PC-3 (cell line): ENCODE results near the gene EIF2S2. TPM values are rescaled to one million over a fixed set of nuclear protein-coding genes. Genes with fewer than 3 reads are reported as not detected.

Experiments
- ATAC-seq: fragments of 200-7000 bp; cut with Tn5 transposase; 2 replicates; pipeline ENCODE4 v1.9.1; 2020; ENCODE audit warnings: mild to moderate bottlenecking, moderate library complexity
- BruUV-seq: library from RNA; stranded (reverse); fragments of 400-500 nt; replicated peaks from 2 replicates; lab custom pipeline; 2021; lab: Mats Ljungman, UMichigan
- CTCF ChIA-PET: fragments of 300-600 bp; sonication (Branson Sonifier 250); formaldehyde crosslinking; loops from one replicate; lab custom pipeline; 2022; ENCODE audit warnings: antibody characterized with exemption; lab: Charles Lee
- POLR2A ChIA-PET: fragments of 300-600 bp; sonication (Branson Sonifier 250); formaldehyde crosslinking; loops from one replicate; lab custom pipeline; 2022; ENCODE audit warnings: antibody characterized with exemption; ENCODE audit not compliant: unreplicated experiment; lab: Charles Lee
- DNase-seq: peaks from one replicate; pipeline ENCODE4 v3.0.0-alpha.2; 2015
- H2AFZ ChIP-seq: fragments of 300-600 bp; sonication (generic); 2 replicates; pipeline ENCODE4 v1.6.0; 2016; ENCODE audit warnings: antibody characterized with exemption, low read length
- H3F3A ChIP-seq: fragments of 300-600 bp; sonication (generic); one replicate; pipeline ENCODE4 v1.6.0; 2017; ENCODE audit warnings: antibody characterized with exemption, low read length, control low read depth, mild to moderate bottlenecking; ENCODE audit not compliant: unreplicated experiment
- H3K27ac ChIP-seq: fragments of 300-600 bp; sonication (generic); 2 replicates; pipeline ENCODE4 v1.5.1; 2016; ENCODE audit warnings: mild to moderate bottlenecking, low read length
- H3K27me3 ChIP-seq: fragments of 300-600 bp; sonication (generic); 2 replicates; pipeline ENCODE4 v1.6.1; 2016; ENCODE audit warnings: low read length, mixed read lengths
- H3K36me3 ChIP-seq: fragments of 300-600 bp; sonication (generic); 2 replicates; pipeline ENCODE4 v1.6.1; 2016; ENCODE audit warnings: low read depth, mixed run types, low read length, mixed read lengths
- H3K4me1 ChIP-seq: fragments of 300-600 bp; sonication (generic); 2 replicates; pipeline ENCODE4 v1.5.1; 2016; ENCODE audit warnings: low read length; ENCODE audit not compliant: insufficient read depth
- H3K4me2 ChIP-seq: fragments of 300-600 bp; sonication (generic); 2 replicates; pipeline ENCODE4 v1.6.0; 2016; ENCODE audit warnings: low read length
- H3K4me3 ChIP-seq: fragments of 300-600 bp; sonication (generic); 2 replicates; pipeline ENCODE4 v1.5.1; 2016; ENCODE audit warnings: mild to moderate bottlenecking, low read length, mixed read lengths
- H3K79me2 ChIP-seq: fragments of 300-600 bp; sonication (generic); 2 replicates; pipeline ENCODE4 v1.6.1; 2017; ENCODE audit warnings: low read length, mixed read lengths
- H3K9ac ChIP-seq: fragments of 300-600 bp; sonication (generic); 2 replicates; pipeline ENCODE4 v1.6.0; 2016; ENCODE audit warnings: mild to moderate bottlenecking, low read length
- H3K9me2 ChIP-seq: fragments of 300-600 bp; sonication (generic); replicated peaks from 2 replicates; pipeline ENCODE4 v1.6.1; 2016; ENCODE audit warnings: mixed run types, low read length, mixed read lengths
- H3K9me3 ChIP-seq: fragments of 300-600 bp; sonication (generic); 2 replicates; pipeline ENCODE4 v1.6.1; 2016; ENCODE audit warnings: low read length, mixed read lengths
- H4K20me1 ChIP-seq: fragments of 300-600 bp; sonication (generic); 2 replicates; pipeline ENCODE4 v1.6.1; 2016; ENCODE audit warnings: low read length, mixed read lengths
- EZH2 ChIP-seq: fragments of 300-600 bp; sonication (generic); IDR thresholded peaks from one replicate; pipeline ENCODE4 v1.6.1; 2017; ENCODE audit warnings: antibody characterized with exemption, mild to moderate bottlenecking, low read length; ENCODE audit not compliant: unreplicated experiment
- EZH2phosphoT487 ChIP-seq: fragments of 300-600 bp; sonication (generic); IDR thresholded peaks from 2 replicates; pipeline ENCODE4 v1.6.1; 2018; ENCODE audit warnings: mild to moderate bottlenecking, antibody characterized with exemption, low read length, borderline replicate concordance
- intact Hi-C: fragments of 100-400 bp; cut with micrococcal nuclease; formaldehyde crosslinking; loops from 2 replicates; pipeline ENCODE4 v1.9.0; 2023
- total RNA-seq: library from RNA; depleted of rRNA; stranded (reverse); fragments of >200 nt; gene quantifications from 2 replicates; pipeline ENCODE4 v1.2.3, GENCODE V29; 2014
- TF ChIP-seq, protein P1 (sequence below): fragments of 300-600 bp; sonication (generic); conservative IDR thresholded peaks from 2 replicates; pipeline ENCODE4 v1.5.1; 2017; ENCODE audit warnings: antibody characterized with exemption, low read depth, mild to moderate bottlenecking, low read length

Gene EIF2S2
- total RNA-seq, 1 experiment from 2014 or later, result 83.4 TPM

DNA sequence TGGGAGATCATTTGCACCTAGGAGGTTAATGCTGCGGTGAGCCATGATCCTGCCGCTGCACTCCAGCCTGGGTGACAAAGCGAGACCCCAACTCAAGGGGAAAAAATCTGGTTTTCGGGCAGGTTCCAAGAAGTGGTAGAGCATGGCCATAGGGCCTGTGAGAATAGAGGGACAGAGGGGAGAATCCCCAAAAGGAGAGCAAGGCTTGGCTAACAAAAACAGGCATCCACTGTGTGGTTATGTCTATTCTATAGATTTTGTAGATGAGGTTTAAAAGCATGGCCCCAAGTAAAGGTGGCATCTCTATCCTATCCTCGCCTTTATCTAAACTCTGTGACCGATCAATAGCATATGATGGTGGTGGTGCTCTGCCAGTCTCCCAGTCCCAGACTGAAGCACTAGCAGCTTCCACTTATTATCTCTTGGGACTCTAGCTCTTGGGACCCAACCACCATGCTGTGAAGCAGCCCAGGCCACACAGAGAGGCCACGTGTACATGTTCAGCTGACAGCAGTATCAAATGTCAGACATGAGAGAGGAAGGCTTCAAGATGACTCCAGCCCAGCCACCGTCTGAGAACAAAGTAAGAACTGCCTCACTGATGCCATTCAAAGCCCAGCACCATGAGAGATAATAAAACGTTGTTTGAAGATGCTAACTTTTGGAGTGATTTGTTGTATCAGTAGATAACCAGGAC is 27.7 kb downstream of the EIF2S2 start:
- Histone ChIP-seq H4K20me1 (peaks cover 12% of the 10 kb centered on the region; the same call in 1 of the 2 replicates), H2AFZ (no peak overlapping the region), H3K4me3 (no peak overlapping the region), H3K79me2 (no peaks in the 10 kb centered on the region), H3F3A (peaks cover 12% of the 10 kb centered on the region), H3K27ac (no peak overlapping the region), H3K9ac (no peak overlapping the region), H3K27me3 (no peaks in the 10 kb centered on the region), H3K36me3 (peaks cover 51% of the 10 kb centered on the region), H3K4me2 (no peak overlapping the region), H3K4me1 (peaks cover 8% of the 10 kb centered on the region; the same call in 1 of the 2 replicates), H3K9me3 (no peaks in the 10 kb centered on the region), H3K9me2 (no peaks in the 10 kb centered on the region)
- ATAC-seq, result no peak
- ChIA-PET CTCF (no interaction called here), POLR2A (no interaction called here)
- BruUV-seq, result no TSS peak
- intact Hi-C loops, result no loop called here
- TF ChIP-seq EZH2phosphoT487, result no peak
- TF ChIP-seq, protein P1, sequence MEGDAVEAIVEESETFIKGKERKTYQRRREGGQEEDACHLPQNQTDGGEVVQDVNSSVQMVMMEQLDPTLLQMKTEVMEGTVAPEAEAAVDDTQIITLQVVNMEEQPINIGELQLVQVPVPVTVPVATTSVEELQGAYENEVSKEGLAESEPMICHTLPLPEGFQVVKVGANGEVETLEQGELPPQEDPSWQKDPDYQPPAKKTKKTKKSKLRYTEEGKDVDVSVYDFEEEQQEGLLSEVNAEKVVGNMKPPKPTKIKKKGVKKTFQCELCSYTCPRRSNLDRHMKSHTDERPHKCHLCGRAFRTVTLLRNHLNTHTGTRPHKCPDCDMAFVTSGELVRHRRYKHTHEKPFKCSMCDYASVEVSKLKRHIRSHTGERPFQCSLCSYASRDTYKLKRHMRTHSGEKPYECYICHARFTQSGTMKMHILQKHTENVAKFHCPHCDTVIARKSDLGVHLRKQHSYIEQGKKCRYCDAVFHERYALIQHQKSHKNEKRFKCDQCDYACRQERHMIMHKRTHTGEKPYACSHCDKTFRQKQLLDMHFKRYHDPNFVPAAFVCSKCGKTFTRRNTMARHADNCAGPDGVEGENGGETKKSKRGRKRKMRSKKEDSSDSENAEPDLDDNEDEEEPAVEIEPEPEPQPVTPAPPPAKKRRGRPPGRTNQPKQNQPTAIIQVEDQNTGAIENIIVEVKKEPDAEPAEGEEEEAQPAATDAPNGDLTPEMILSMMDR, result no peak
- no peak for TF ChIP-seq EZH2
- DNase-seq, result no peak

DNA sequence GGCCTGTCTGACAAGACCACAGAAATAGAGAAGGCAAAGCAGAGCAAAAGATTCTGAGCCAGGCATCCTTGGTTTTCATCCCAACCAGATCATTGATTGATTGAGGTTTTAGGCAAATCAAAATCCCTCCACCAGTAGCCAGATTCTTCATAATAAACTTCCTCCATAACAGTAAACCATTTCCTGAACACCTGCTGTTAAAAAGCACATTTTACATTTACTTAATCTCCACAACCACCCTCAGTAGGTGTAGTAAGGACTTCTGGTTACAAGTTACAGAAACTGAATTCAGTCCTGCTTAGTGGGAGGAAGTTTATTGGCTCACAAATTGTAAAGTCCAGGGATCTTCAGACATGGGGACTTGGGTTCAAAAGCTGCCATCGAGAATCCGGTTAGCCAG is 28.3 kb downstream of the EIF2S2 start:
- no TSS peak for BruUV-seq
- intact Hi-C loops, result no loop called here
- no peaks in the 10 kb centered on the region for H3K27me3 ChIP-seq
- no peaks in the 10 kb centered on the region for H3K9me3 ChIP-seq
- no peak for TF ChIP-seq EZH2phosphoT487
- no peak for TF ChIP-seq EZH2
- TF ChIP-seq, protein P1, result no peak
- H3F3A ChIP-seq, result peaks cover 7% of the 10 kb centered on the region
- no peak overlapping the region for H3K9ac ChIP-seq
- no peaks in the 10 kb centered on the region for H3K9me2 ChIP-seq
- ATAC-seq, result no peak
- no peaks in the 10 kb centered on the region for H3K79me2 ChIP-seq
- DNase-seq, result no peak
- no peak overlapping the region for H2AFZ ChIP-seq
- ChIA-PET POLR2A (no interaction called here), CTCF (no interaction called here)
- no peak overlapping the region for H3K4me3 ChIP-seq
- H3K27ac ChIP-seq, result no peak overlapping the region
- peaks cover 8% of the 10 kb centered on the region; the same call in 1 of the 2 replicates for H4K20me1 ChIP-seq
- peaks cover 46% of the 10 kb centered on the region for H3K36me3 ChIP-seq
- H3K4me2 ChIP-seq, result no peak overlapping the region
- H3K4me1 ChIP-seq, result peaks cover 8% of the 10 kb centered on the region; the same call in 1 of the 2 replicates

- intact Hi-C loops, result no loop called here
- Histone ChIP-seq H3K4me1 (peaks cover 8% of the 10 kb centered on the region; the same call in 1 of the 2 replicates), H3K9ac (no peak overlapping the region), H2AFZ (no peak overlapping the region), H3K4me3 (no peak overlapping the region), H3K79me2 (no peaks in the 10 kb centered on the region), H3K27ac (no peak overlapping the region), H3K9me2 (no peaks in the 10 kb centered on the region), H3K36me3 (peaks cover 40% of the 10 kb centered on the region), H4K20me1 (peaks cover 4% of the 10 kb centered on the region; the same call in 1 of the 2 replicates), H3F3A (peaks cover 6% of the 10 kb centered on the region), H3K27me3 (no peaks in the 10 kb centered on the region), H3K4me2 (no peak overlapping the region), H3K9me3 (no peaks in the 10 kb centered on the region)
- no peak for TF ChIP-seq EZH2phosphoT487
- TF ChIP-seq, protein P1, result peak; percentile 39; the same call in 1 of the 2 replicates
- ChIA-PET POLR2A (interaction anchor here (0.6 kb wide), 1 partner anchor 26 kb away, joined by 3 read pairs; no protein-coding TSS in a partner anchor), CTCF (interaction anchor here (0.5 to 1.1 kb wide), 3 partner anchors 10 to 156 kb away, joined by 3 to 10 read pairs (median 8); no protein-coding TSS in a partner anchor)
- BruUV-seq, result no TSS peak
- ATAC-seq, result peak; percentile 85
- peak; percentile 76 for DNase-seq
Observed at GRCh38 chr20:34083137-34083536, 28.9 kb downstream of the EIF2S2 start.
